Small intestine (tissue), 7 donors: Measurements from ENCODE around the gene PIGR. TPM values are rescaled to one million over a fixed set of nuclear protein-coding genes. Genes with fewer than 3 reads are reported as not detected.
A peak's percentile ranks its signal among the peaks of the same experiment; 100 is the strongest.

ENCODE experiments used
- DNase-seq, 2 donors: peaks; one replicate each; pipeline versions ENCODE4 v3.0.0 to v3.0.0-alpha.2; 2013
- FAIRE-seq: peaks from 2 replicates; lab custom pipeline; 2012; peaks lifted over from hg19 to GRCh38; lab: Jason Lieb, UNC
- H3K27ac ChIP-seq, 3 donors: one replicate each; pipeline ENCODE4 v1.5.1; 2013; ENCODE audit warnings: low read length in 2 of 3, mild to moderate bottlenecking in 2 of 3, control low read depth in 1 of 3, inconsistent platforms in 1 of 3, low read depth in 1 of 3, moderate library complexity in 1 of 3
- H3K27me3 ChIP-seq, 3 donors: one replicate each; pipeline ENCODE4 v1.6.1; 2013; ENCODE audit warnings: low read length in 3 of 3, inconsistent platforms in 1 of 3; ENCODE audit not compliant: control insufficient read depth in 3 of 3, insufficient read depth in 3 of 3
- H3K36me3 ChIP-seq, 3 donors: one replicate each; pipeline ENCODE4 v1.6.1; 2013; ENCODE audit warnings: low read length in 3 of 3, inconsistent platforms in 1 of 3, low read depth in 1 of 3, mild to moderate bottlenecking in 1 of 3, moderate library complexity in 1 of 3; ENCODE audit not compliant: control insufficient read depth in 3 of 3, insufficient read depth in 2 of 3
- H3K4me1 ChIP-seq, 3 donors: one replicate each; pipeline ENCODE4 v1.6.1; 2013; ENCODE audit warnings: low read length in 2 of 3, inconsistent platforms in 1 of 3, low read depth in 1 of 3, mild to moderate bottlenecking in 1 of 3, moderate library complexity in 1 of 3; ENCODE audit not compliant: control insufficient read depth in 3 of 3, insufficient read depth in 2 of 3
- H3K4me3 ChIP-seq, 3 donors: one replicate each; pipeline ENCODE4 v1.5.1; 2013; ENCODE audit warnings: low read length in 3 of 3, control low read depth in 1 of 3, inconsistent platforms in 1 of 3, low read depth in 1 of 3, mild to moderate bottlenecking in 1 of 3, moderate library complexity in 1 of 3
- H3K9me3 ChIP-seq, 2 donors: one replicate each; pipeline ENCODE4 v1.6.1; 2013; ENCODE audit warnings: low read depth in 1 of 2, low read length in 1 of 2; ENCODE audit not compliant: control insufficient read depth in 2 of 2, insufficient read depth in 1 of 2
- WGBS, 3 donors: extraction: QIAGEN DNeasy Blood & Tissue Kit; methylation state at CpG; one replicate each; pipeline ENCODE4 v1.1.7; 2013; 5-methylcytosine and 5-hydroxymethylcytosine counted together
- polyA plus RNA-seq, 4 donors: library from polyadenylated mRNA; stranded (reverse) in 3 of 4; unstranded in 1 of 4; fragments of 200-250 nt in 3 of 4; fragments of 120-200 nt in 1 of 4; gene quantifications; one replicate each; pipeline versions ENCODE4 v1.2.1 to v1.2.3, GENCODE V29; 2013
- donor health status: healthy with polysubstance abuse.
- donor health status: control.
- donor health status: control.
- donor health status: Bipolar disorder and iron deficiency.
- donor health status: healthy.

The PIGR gene
- polyA plus RNA-seq, 4 donors: 2.7 to 3,013 (median 498) TPM

GRCh38 chr1:206892351-206892984 lies 53.8 kb downstream of the PIGR start:
- DNase-seq: no peak
- Histone ChIP-seq H3K4me1 (peaks cover 0 to 5% (median 0%) of the 10 kb centered on the region in 3 donors), H3K27me3 (no peaks in the 10 kb centered on the region), H3K27ac (no peak overlapping the region), H3K9me3 (no peaks in the 10 kb centered on the region), H3K4me3 (no peak overlapping the region), H3K36me3 (no peaks in the 10 kb centered on the region)
- FAIRE-seq: no peak
- WGBS, 3 donors: 75 to 80% (median 77%) methylated on average over 3 of the region's 3 CpGs

GRCh38 chr1:206891412-206891811 lies 54.9 kb downstream of the PIGR start:
- no peak for DNase-seq
- Histone ChIP-seq H3K9me3 (no peaks in the 10 kb centered on the region), H3K27ac (no peak overlapping the region), H3K4me3 (no peak overlapping the region), H3K36me3 (no peaks in the 10 kb centered on the region), H3K27me3 (no peaks in the 10 kb centered on the region), H3K4me1 (peaks cover 0 to 5% (median 0%) of the 10 kb centered on the region in 3 donors)
- FAIRE-seq: no peak
- WGBS, 3 donors: 61 to 92% (median 64%) methylated on average over 1 of the region's 1 CpG

- DNase-seq (peak; percentile 15 to 20), FAIRE-seq (no peak)
- no peaks in the 10 kb centered on the region for H3K36me3 ChIP-seq
- WGBS, 3 donors: 43 to 56% (median 51%) methylated on average over 15 of the region's 15 CpGs
- peaks cover 0 to 5% (median 0%) of the 10 kb centered on the region in 3 donors for H3K4me1 ChIP-seq
- peak overlapping the region in 1 of 3 donors; percentile 66 for H3K27ac ChIP-seq
- no peaks in the 10 kb centered on the region for H3K27me3 ChIP-seq
- no peaks in the 10 kb centered on the region for H3K9me3 ChIP-seq
- H3K4me3 ChIP-seq: no peak overlapping the region
Measured at GRCh38 chr1:206890125-206891060, 55.9 kb downstream of the PIGR start.

- H3K27me3 ChIP-seq: no peaks in the 10 kb centered on the region
- H3K27ac ChIP-seq: no peak overlapping the region
- no peak overlapping the region for H3K4me3 ChIP-seq
- no peaks in the 10 kb centered on the region for H3K36me3 ChIP-seq
- H3K4me1 ChIP-seq: peaks cover 0 to 5% (median 0%) of the 10 kb centered on the region in 3 donors
- 68 to 80% (median 74%) methylated on average over 4 of the region's 4 CpGs for WGBS, 3 donors
- H3K9me3 ChIP-seq: no peaks in the 10 kb centered on the region
- FAIRE-seq (no peak), DNase-seq (no peak)
Measured at GRCh38 chr1:206887701-206888100, 58.6 kb downstream of the PIGR start.

GRCh38 chr1:206886831-206887230 lies 59.4 kb downstream of the PIGR start:
- no peaks in the 10 kb centered on the region for H3K27me3 ChIP-seq
- H3K27ac ChIP-seq: no peak overlapping the region
- WGBS, 3 donors: 90 to 94% (median 92%) methylated on average over 1 of the region's 1 CpG
- H3K36me3 ChIP-seq: no peaks in the 10 kb centered on the region
- DNase-seq: no peak
- FAIRE-seq: no peak
- H3K4me3 ChIP-seq: no peak overlapping the region
- no peaks in the 10 kb centered on the region for H3K9me3 ChIP-seq
- peaks cover 0 to 5% (median 0%) of the 10 kb centered on the region in 3 donors for H3K4me1 ChIP-seq

GRCh38 chr1:206885341-206886060 lies 60.8 kb downstream of the PIGR start:
- FAIRE-seq: no peak
- Histone ChIP-seq H3K36me3 (no peaks in the 10 kb centered on the region), H3K4me3 (no peak overlapping the region), H3K9me3 (no peaks in the 10 kb centered on the region), H3K27me3 (no peaks in the 10 kb centered on the region), H3K4me1 (peaks cover 0 to 3% (median 0%) of the 10 kb centered on the region in 3 donors), H3K27ac (no peak overlapping the region)
- WGBS, 3 donors: 59 to 75% (median 64%) methylated on average over 3 of the region's 3 CpGs
- no peak for DNase-seq

GRCh38 chr1:206883876-206884275 lies 62.4 kb downstream of the PIGR start:
- Histone ChIP-seq H3K4me1 (no peaks in the 10 kb centered on the region), H3K27ac (no peak overlapping the region), H3K9me3 (peaks cover 0 to 7% of the 10 kb centered on the region in 2 donors), H3K36me3 (no peaks in the 10 kb centered on the region), H3K4me3 (no peak overlapping the region), H3K27me3 (no peaks in the 10 kb centered on the region)
- FAIRE-seq (no peak), DNase-seq (no peak)
- WGBS, 3 donors: 87 to 94% (median 92%) methylated on average over 2 of the region's 2 CpGs

- 96 to 100% (median 97%) methylated on average over 1 of the region's 1 CpG for WGBS, 3 donors
- H3K4me3 ChIP-seq: no peak overlapping the region
Measured at GRCh38 chr1:206883160-206883559, 63.1 kb downstream of the PIGR start.

More at GRCh38 chr1:206883160-206883559, 63.1 kb downstream of the PIGR start:
- H3K36me3 ChIP-seq: no peaks in the 10 kb centered on the region
- peaks cover 0 to 11% of the 10 kb centered on the region in 2 donors for H3K9me3 ChIP-seq
- H3K27ac ChIP-seq: no peak overlapping the region
- DNase-seq: no peak
- H3K4me1 ChIP-seq: no peaks in the 10 kb centered on the region
- H3K27me3 ChIP-seq: no peaks in the 10 kb centered on the region
- no peak for FAIRE-seq
